DND-41 (cell line): ENCODE data around the gene HOXB8.

Experiments used
- CTCF ChIP-seq: IDR thresholded peaks from 2 replicates; pipeline ENCODE4 v1.5.1; 2012; ENCODE audit warnings: borderline replicate concordance, low read length, moderate library complexity, mild to moderate bottlenecking; ENCODE audit not compliant: poor library complexity, severe bottlenecking; ENCODE audit errors: extremely low read depth
- EZH2 ChIP-seq: IDR thresholded peaks from 3 replicates; pipeline ENCODE4 v1.6.1; 2012; ENCODE audit warnings: borderline replicate concordance, low read depth, mild to moderate bottlenecking, moderate library complexity, low read length, inconsistent platforms; ENCODE audit not compliant: severe bottlenecking

GRCh38 chr17:48655913-48656312 is 40.8 kb upstream of the HOXB8 start:
- TF ChIP-seq CTCF (no peak), EZH2 (no peak)
